Metanephros (tissue), 1 donor: ENCODE measurements around the gene ADAMTS15. TPM values are rescaled to one million over a fixed set of nuclear protein-coding genes. Genes with fewer than 3 reads are reported as not detected.

Source experiments
- total RNA-seq: library from RNA; depleted of rRNA; stranded (reverse); fragments of >200 nt; gene quantifications from one replicate; pipeline ENCODE4 v1.2.3, GENCODE V29; 2014

ADAMTS15 gene, protein sequence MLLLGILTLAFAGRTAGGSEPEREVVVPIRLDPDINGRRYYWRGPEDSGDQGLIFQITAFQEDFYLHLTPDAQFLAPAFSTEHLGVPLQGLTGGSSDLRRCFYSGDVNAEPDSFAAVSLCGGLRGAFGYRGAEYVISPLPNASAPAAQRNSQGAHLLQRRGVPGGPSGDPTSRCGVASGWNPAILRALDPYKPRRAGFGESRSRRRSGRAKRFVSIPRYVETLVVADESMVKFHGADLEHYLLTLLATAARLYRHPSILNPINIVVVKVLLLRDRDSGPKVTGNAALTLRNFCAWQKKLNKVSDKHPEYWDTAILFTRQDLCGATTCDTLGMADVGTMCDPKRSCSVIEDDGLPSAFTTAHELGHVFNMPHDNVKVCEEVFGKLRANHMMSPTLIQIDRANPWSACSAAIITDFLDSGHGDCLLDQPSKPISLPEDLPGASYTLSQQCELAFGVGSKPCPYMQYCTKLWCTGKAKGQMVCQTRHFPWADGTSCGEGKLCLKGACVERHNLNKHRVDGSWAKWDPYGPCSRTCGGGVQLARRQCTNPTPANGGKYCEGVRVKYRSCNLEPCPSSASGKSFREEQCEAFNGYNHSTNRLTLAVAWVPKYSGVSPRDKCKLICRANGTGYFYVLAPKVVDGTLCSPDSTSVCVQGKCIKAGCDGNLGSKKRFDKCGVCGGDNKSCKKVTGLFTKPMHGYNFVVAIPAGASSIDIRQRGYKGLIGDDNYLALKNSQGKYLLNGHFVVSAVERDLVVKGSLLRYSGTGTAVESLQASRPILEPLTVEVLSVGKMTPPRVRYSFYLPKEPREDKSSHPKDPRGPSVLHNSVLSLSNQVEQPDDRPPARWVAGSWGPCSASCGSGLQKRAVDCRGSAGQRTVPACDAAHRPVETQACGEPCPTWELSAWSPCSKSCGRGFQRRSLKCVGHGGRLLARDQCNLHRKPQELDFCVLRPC
- 98.2 TPM for total RNA-seq

DNA sequence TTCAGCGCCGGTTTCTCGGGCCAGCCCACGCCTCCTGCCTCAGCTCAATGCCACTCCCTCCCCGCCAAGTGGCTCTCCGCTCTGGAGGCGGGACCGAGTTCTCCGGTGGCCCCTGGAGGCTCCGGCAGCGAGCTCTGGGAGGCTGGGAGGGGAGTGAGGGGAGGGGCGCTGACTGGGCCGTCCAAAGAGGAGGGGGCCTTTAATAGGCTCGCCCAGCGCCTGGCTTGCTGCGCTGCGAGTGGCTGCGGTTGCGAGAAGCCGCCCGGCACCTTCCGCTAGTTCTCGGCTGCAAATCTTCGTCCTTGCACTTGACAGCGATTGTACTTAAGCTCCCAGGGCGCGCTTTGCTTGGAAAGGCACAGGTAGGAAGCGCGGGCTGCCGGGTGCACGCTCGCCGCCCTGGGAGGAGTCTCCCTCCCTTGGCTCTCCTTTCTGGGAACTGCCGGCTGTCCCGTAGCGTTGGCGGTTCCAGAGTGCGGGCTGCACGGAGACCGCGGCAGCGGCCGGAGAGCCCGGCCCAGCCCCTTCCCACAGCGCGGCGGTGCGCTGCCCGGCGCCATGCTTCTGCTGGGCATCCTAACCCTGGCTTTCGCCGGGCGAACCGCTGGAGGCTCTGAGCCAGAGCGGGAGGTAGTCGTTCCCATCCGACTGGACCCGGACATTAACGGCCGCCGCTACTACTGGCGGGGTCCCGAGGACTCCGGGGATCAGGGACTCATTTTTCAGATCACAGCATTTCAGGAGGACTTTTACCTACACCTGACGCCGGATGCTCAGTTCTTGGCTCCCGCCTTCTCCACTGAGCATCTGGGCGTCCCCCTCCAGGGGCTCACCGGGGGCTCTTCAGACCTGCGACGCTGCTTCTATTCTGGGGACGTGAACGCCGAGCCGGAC, at the start of gene ADAMTS15:
TSS of gene ADAMTS15 (plus strand) at position 230 of the 894 bp plus-strand sequence. CDS start at position 559, 329 bp downstream.

DNA sequence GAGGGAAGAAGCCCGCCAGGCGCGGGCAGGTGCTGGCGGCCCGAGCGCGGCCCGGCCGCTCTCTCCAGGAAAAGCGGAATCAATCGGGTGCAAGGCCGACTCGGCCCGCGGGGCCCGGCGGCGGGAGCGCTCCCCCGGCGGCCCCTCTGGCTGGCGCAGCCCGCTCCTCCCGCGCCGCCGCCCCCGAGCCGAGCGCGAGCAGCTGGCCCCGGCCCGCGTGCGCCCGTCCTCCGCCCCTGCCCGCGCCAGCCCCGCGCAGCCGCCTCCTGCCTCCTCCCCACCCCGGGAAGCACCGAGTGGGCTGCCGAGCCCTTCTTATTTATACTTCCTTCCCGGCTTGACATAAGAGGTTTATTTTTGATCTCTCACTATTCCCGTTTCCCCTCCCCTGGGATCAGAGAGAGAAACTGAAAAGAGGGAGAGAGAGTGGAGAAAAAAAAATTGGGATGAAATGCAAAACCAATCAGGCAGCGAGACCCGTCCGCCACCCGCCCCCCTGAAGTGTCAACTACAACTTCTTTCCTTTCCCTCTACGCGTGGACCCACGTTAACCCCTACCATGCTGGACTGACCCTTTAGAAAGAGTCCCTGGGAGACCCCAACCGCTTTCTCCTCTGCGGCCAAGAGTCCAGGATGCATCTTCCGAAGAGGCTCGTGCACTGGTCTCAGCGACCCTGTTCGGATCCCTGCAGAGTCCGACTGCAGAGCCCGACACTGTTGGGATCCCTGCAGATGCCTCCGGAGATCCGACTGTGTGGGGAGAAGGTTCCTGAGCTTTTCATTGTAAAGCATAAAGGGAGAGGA, 19.9 kb upstream of the ADAMTS15 start, which contains the start of gene ADAMTS8:
TSS of gene ADAMTS8 (minus strand) at position 294 of the 804 bp plus-strand sequence. CDS start 323 bp downstream, outside the sequence.

Other genes starting within 250 kb of the ADAMTS15 start
- gene ZBTB44, start 133.7 kb upstream of the ADAMTS15 start, total RNA-seq, result 81.2 TPM
- gene ADAMTS8, start 20.0 kb upstream of the ADAMTS15 start, total RNA-seq, result 2.5 TPM